Peyer's patch (tissue), 4 donors: Measurements from ENCODE around the gene FXYD1. TPM values are rescaled to one million over a fixed set of nuclear protein-coding genes. Genes with fewer than 3 reads are reported as not detected.

Experiments
- DNase-seq, 3 donors: peaks; one replicate each; pipeline ENCODE4 v3.0.0-alpha.2; 2017 to 2019
- H3K27ac ChIP-seq, 4 donors: fragments of 200-600 bp; sonication (generic); one replicate each; pipeline ENCODE4 v1.5.1; 2016 to 2019
- H3K27me3 ChIP-seq, 2 donors: fragments of 200-600 bp; sonication (generic); one replicate each; pipeline ENCODE4 v1.5.1; 2019
- H3K36me3 ChIP-seq, 3 donors: fragments of 200-600 bp; sonication (generic); one replicate each; pipeline ENCODE4 v1.5.1; 2016 to 2019
- H3K4me1 ChIP-seq, 4 donors: fragments of 200-600 bp; sonication (generic); one replicate each; pipeline ENCODE4 v1.5.1; 2016 to 2019
- H3K4me3 ChIP-seq, 4 donors: fragments of 200-600 bp; sonication (generic); 1 replicate in 3 of 4; 2 replicates in 1 of 4; pipeline ENCODE4 v1.5.1; 2016 to 2019; ENCODE audit warnings: mild to moderate bottlenecking in 1 of 4
- H3K9me3 ChIP-seq, 4 donors: fragments of 200-600 bp; sonication (generic); one replicate each; pipeline ENCODE4 v1.5.1; 2016 to 2019; ENCODE audit warnings: mild to moderate bottlenecking in 1 of 4
- POLR2A ChIP-seq, 2 donors: fragments of 450-650 bp; IDR thresholded peaks; one replicate each; pipeline ENCODE4 v1.5.1; 2017; ENCODE audit warnings: antibody characterized with exemption in 2 of 2, mild to moderate bottlenecking in 2 of 2, moderate library complexity in 2 of 2
- total RNA-seq, 4 donors: library from RNA; depleted of rRNA; stranded (reverse); fragments of >200 nt; gene quantifications; one replicate each; pipeline ENCODE4 v1.1.0, GENCODE V29; 2016
- TF ChIP-seq, protein P1 (sequence below), 6 experiments: fragments of 450-650 bp in 4 of 6; fragments of 200-600 bp in 2 of 6; sonication (generic) in 1 of 6; IDR thresholded peaks; one replicate each; pipeline ENCODE4 v1.5.1; 2017 to 2019; ENCODE audit warnings: antibody characterized with exemption in 6 of 6, mild to moderate bottlenecking in 3 of 6, moderate library complexity in 1 of 6

Gene FXYD1
- total RNA-seq, 4 donors from 2014 or later = 12.3 to 12.7 TPM; not detected in 2

DNA sequence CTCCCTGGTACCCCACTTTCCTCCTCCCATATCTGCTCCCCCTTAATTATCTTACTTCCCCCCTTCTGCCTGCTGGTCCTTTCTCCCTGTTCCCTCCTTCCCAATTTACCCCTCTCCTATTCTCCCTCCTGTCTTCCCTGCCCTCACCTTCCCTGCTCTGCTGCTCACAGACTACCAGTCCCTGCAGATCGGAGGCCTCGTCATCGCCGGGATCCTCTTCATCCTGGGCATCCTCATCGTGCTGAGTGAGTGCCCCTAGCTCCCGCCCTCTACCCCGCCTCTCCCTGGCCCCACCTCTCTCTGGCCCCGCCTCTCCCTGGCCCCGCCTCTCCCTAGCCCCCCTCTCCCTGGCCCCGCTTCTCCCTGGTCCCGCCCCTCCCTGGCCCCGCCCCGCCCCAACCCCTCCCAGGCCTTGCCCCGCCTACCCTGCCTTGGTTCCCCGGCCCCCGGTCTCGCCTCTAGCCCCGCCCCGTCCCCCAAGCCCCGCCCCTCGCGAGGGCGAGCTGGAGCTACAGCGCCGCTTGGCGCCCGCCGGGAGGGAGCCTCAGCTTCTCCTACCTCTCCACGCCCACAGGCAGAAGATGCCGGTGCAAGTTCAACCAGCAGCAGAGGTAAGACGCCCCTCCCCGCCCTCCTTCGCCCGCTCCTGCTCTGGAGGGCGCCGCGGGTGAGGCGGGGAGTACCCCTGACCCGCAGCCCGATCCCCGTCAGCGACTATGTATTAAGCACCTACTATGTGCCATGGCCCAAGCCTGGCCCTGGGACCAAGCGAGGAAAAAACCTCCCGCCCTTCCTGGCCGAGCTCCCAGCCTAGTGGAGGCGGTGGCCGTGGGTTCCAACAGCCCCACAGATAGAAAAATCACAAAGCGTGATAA, 2.6 kb downstream of the FXYD1 start:
- Histone ChIP-seq H3K9me3 (no peaks in the 10 kb centered on the region), H3K27me3 (peaks cover 0 to 13% of the 10 kb centered on the region in 2 donors), H3K36me3 (no peaks in the 10 kb centered on the region), H3K4me1 (peaks cover 6 to 40% (median 22%) of the 10 kb centered on the region in 4 donors), H3K27ac (peak overlapping the region; percentile 57 to 84 (median 77)), H3K4me3 (peak overlapping the region; percentile 24 to 52 (median 39))
- TF ChIP-seq POLR2A (IDR thresholded peaks at IDR 0.05) = peak; percentile 34 to 78
- TF ChIP-seq, protein P1, sequence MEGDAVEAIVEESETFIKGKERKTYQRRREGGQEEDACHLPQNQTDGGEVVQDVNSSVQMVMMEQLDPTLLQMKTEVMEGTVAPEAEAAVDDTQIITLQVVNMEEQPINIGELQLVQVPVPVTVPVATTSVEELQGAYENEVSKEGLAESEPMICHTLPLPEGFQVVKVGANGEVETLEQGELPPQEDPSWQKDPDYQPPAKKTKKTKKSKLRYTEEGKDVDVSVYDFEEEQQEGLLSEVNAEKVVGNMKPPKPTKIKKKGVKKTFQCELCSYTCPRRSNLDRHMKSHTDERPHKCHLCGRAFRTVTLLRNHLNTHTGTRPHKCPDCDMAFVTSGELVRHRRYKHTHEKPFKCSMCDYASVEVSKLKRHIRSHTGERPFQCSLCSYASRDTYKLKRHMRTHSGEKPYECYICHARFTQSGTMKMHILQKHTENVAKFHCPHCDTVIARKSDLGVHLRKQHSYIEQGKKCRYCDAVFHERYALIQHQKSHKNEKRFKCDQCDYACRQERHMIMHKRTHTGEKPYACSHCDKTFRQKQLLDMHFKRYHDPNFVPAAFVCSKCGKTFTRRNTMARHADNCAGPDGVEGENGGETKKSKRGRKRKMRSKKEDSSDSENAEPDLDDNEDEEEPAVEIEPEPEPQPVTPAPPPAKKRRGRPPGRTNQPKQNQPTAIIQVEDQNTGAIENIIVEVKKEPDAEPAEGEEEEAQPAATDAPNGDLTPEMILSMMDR (IDR thresholded peaks at IDR 0.05) = peak in 4 of 6 experiments; percentile 43 to 66 (median 55)
- DNase-seq = peak; percentile 94 to 97 (median 97)

DNA sequence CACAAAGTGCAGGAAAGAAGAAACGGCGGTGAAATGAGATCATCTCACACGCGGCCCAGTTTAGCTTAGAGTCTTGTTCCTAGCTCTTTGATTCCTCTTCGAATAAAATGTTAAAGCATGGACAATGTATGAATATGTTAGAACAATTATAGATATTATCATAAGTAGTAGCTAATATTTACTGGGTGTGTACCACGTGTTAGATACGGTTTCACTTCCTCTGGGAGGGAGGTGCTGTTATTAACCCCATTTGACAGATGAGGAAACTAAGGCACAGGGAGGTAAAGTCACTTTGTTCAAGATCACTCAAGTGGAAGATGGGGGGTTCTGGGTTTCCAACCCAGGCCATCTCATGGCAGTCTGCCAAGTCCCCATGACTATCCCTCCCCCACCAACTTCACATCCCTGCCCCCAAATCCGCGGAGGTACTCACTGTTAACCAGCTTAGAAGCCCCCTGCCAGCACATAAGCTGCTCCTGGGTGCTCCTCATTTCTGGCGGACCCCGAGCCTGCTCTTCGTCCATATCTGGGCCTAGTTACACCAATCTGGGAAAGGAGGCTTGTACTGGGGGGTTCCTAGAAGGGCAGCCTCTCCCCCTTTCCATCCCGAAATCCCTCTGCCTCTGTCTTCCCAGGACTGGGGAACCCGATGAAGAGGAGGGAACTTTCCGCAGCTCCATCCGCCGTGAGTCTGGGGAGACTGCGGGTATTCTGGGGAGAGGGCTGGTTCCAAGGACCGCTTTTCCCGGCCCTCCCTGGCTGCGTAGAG, 3.4 kb downstream of the FXYD1 start:
- Histone ChIP-seq H3K36me3 (no peaks in the 10 kb centered on the region), H3K27ac (peak overlapping the region in 1 of 4 donors; percentile 67), H3K9me3 (no peaks in the 10 kb centered on the region), H3K4me3 (peak overlapping the region in 2 of 4 donors; percentile 17 to 35), H3K27me3 (peaks cover 0 to 13% of the 10 kb centered on the region in 2 donors), H3K4me1 (peaks cover 6 to 34% (median 22%) of the 10 kb centered on the region in 4 donors)
- peak in 1 of 3 donors; percentile 50 for DNase-seq
- TF ChIP-seq, protein P1 (IDR thresholded peaks at IDR 0.05) = no peak
- no peak for TF ChIP-seq POLR2A (IDR thresholded peaks at IDR 0.05)

DNA sequence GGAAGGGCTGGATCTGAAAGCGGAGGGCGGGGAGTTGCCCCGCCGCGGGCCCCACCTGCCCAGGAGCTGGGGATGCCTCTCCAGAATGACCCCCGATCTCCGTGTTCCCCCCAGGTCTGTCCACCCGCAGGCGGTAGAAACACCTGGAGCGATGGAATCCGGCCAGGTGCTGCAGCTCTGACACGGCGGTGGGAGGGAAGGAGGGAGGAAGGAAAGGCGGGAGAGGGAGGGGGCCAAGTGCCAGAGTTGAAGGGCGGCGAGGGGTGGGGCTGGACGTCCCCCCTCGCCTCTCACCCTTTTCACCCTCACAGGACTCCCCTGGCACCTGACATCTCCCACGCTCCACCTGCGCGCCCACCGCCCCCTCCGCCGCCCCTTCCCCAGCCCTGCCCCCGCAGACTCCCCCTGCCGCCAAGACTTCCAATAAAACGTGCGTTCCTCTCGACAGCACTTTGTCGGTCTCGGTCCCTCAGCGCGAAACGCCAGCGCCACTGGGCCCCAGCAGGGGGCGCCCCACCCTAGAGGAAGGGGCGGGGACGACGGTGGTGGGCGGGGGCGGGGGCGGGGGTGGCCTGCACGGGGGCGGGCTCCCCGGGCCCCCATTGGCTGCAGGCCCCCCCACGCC, 4.1 kb downstream of the FXYD1 start:
- Histone ChIP-seq H3K27me3 (peaks cover 0 to 13% of the 10 kb centered on the region in 2 donors), H3K36me3 (no peaks in the 10 kb centered on the region), H3K4me1 (peaks cover 6 to 30% (median 21%) of the 10 kb centered on the region in 4 donors), H3K9me3 (no peaks in the 10 kb centered on the region), H3K4me3 (peak overlapping the region in 3 of 4 donors; percentile 17 to 35 (median 31)), H3K27ac (peak overlapping the region in 1 of 4 donors; percentile 67)
- no peak for TF ChIP-seq POLR2A (IDR thresholded peaks at IDR 0.05)
- TF ChIP-seq, protein P1 (IDR thresholded peaks at IDR 0.05) = peak in 4 of 6 experiments; percentile 9 to 90 (median 56)
- DNase-seq = peak; percentile 70 to 80 (median 73)

DNA sequence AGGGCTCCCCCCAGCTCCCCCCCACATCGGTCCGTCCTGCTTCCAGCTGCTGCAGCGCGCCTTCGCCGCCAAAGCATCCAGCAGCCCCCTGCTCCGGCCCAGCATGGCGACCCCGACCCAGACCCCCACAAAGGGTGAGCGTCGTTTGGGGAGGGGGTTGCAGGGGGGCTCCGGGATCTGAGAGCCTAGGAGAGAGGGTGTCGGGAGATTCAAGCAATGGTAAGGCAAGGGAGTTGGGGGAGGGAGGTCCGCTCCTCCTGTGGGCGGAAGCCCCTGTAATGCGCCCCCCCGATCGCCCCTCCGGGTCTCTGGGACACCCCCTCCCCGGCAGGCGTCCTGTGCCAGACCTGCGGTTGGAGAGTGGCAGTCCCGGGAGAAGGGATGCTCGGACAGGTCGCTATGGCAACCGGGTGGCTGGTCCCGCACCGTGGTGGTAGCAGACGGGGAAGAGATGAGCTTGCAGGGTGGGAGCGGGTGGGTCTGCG, 4.6 kb downstream of the FXYD1 start, which contains the start of gene FXYD7:
Gene FXYD7 (plus strand): TSS at position 25 of the 485 bp plus-strand sequence. CDS start 79 bp downstream, at position 104.
- peaks cover 6 to 30% (median 20%) of the 10 kb centered on the region in 4 donors for H3K4me1 ChIP-seq
- no peak for TF ChIP-seq POLR2A (IDR thresholded peaks at IDR 0.05)
- TF ChIP-seq, protein P1 (IDR thresholded peaks at IDR 0.05) = peak in 1 of 6 experiments; percentile 15
- no peak for DNase-seq
- H3K9me3 ChIP-seq = no peaks in the 10 kb centered on the region
- H3K4me3 ChIP-seq = peak within 1 kb of the TSS; percentile 17 to 35 (median 24)
- peaks cover 0 to 13% of the 10 kb centered on the region in 2 donors for H3K27me3 ChIP-seq
- no peaks in the 10 kb centered on the region for H3K36me3 ChIP-seq
- H3K27ac ChIP-seq = peak within 1 kb of the TSS in 1 of 4 donors; percentile 67

DNA sequence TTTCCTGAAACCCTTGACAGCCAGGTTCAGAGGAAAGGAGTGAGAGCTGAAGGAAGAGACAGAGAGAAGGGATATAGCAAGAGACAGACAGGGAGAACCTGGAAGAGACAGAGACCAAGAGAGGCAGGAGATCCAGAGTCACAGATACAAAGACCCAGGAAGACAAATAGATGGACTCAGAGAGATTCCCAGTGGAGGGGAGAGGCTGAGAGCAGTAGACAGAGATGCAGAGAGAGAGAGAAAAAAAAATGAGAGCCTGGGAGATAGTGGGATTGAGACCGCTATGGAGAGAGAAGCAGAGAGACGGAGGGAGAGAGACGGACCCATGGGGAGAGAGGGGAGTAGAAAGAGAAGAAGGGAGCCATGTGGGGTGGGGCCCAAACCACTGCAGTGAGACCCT, 5.2 kb downstream of the FXYD1 start:
- no peak for DNase-seq
- peak overlapping the region in 1 of 4 donors; percentile 67 for H3K27ac ChIP-seq
- H3K4me1 ChIP-seq = peaks cover 6 to 30% (median 20%) of the 10 kb centered on the region in 4 donors
- TF ChIP-seq, protein P1 (IDR thresholded peaks at IDR 0.05) = no peak
- TF ChIP-seq POLR2A (IDR thresholded peaks at IDR 0.05) = no peak
- H3K36me3 ChIP-seq = no peaks in the 10 kb centered on the region
- peaks cover 0 to 13% of the 10 kb centered on the region in 2 donors for H3K27me3 ChIP-seq
- H3K9me3 ChIP-seq = no peaks in the 10 kb centered on the region
- H3K4me3 ChIP-seq = no peak overlapping the region
